BE2C (cell line): ENCODE results near the gene PTBP2.

Source experiments
- DNase-seq: peaks from one replicate; pipeline ENCODE4 v3.0.0-alpha.2; 2020
- H3K27me3 ChIP-seq: fragments of 250-450 bp; sonication (Bioruptor Pico); 2 replicates; pipeline ENCODE4 v1.5.1; 2020; ENCODE audit warnings: mild to moderate bottlenecking
- H3K36me3 ChIP-seq: fragments of 250-450 bp; sonication (Bioruptor Pico); 2 replicates; pipeline ENCODE4 v1.5.1; 2020; ENCODE audit warnings: mild to moderate bottlenecking
- H3K4me1 ChIP-seq: fragments of 250-450 bp; sonication (Bioruptor Pico); 2 replicates; pipeline ENCODE4 v1.5.1; 2020
- H3K4me3 ChIP-seq: 2 replicates; pipeline ENCODE4 v1.5.1; 2011; ENCODE audit warnings: low read depth, low read length
- H3K9me3 ChIP-seq: fragments of 250-450 bp; sonication (Bioruptor Pico); 2 replicates; pipeline ENCODE4 v1.5.1; 2020
- TF ChIP-seq, protein P1 (sequence below): IDR thresholded peaks from 2 replicates; pipeline ENCODE4 v1.5.1; 2012; ENCODE audit warnings: mild to moderate bottlenecking, low read depth, low read length

Gene PTBP2

DNA sequence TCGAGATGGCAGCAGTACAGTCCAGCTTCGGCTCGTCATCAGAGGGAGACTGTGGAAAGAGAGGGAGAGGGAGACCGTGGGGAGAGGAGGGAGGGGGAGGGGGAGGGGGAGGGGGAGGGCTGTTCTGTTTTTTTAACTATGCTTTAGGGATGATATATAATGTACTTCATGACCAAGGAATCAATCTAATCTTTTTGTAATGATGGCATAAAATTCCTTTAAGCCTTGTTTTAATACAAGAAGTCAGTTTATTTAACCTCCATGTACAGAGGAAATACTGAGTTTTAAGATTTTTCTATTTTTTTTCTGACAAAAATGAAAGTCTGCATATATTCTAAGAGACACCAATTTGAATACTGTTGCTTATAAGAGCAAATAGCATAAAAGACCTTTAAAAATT lies 41.9 kb downstream of the PTBP2 start:
- TF ChIP-seq, protein P1, sequence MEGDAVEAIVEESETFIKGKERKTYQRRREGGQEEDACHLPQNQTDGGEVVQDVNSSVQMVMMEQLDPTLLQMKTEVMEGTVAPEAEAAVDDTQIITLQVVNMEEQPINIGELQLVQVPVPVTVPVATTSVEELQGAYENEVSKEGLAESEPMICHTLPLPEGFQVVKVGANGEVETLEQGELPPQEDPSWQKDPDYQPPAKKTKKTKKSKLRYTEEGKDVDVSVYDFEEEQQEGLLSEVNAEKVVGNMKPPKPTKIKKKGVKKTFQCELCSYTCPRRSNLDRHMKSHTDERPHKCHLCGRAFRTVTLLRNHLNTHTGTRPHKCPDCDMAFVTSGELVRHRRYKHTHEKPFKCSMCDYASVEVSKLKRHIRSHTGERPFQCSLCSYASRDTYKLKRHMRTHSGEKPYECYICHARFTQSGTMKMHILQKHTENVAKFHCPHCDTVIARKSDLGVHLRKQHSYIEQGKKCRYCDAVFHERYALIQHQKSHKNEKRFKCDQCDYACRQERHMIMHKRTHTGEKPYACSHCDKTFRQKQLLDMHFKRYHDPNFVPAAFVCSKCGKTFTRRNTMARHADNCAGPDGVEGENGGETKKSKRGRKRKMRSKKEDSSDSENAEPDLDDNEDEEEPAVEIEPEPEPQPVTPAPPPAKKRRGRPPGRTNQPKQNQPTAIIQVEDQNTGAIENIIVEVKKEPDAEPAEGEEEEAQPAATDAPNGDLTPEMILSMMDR = no peak
- peaks cover 18% of the 10 kb centered on the region for H3K36me3 ChIP-seq
- H3K4me3 ChIP-seq = no peak overlapping the region

DNA sequence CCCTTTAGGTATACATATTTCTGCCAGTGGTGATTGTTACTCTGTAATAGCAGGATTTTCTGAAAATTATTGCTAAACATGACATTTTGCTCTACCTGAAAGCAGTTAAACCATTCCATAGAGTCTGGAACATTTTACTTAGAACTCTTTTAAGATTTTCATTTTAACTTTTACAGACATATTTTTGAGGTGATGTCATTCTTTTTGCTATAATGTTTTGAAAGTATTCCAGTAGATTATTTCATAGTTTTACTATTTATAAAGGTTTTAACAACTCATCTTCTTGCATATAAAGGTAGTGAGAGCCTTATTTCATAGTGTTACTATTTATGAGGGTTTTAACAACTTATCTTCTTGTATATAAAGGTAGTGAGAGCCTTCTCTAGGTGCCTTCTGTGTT lies 42.9 kb downstream of the PTBP2 start:
- DNase-seq = no peak
- H3K4me1 ChIP-seq = no peaks in the 10 kb centered on the region
- TF ChIP-seq, protein P1 = no peak
- no peak overlapping the region for H3K4me3 ChIP-seq
- peaks cover 10% of the 10 kb centered on the region for H3K36me3 ChIP-seq
- no peaks in the 10 kb centered on the region for H3K27me3 ChIP-seq
- no peaks in the 10 kb centered on the region for H3K9me3 ChIP-seq

More for the DNA sequence above, 41.9 kb downstream of the PTBP2 start:
- Histone ChIP-seq H3K27me3 (no peaks in the 10 kb centered on the region; the same call in 1 of the 2 replicates), H3K4me1 (no peaks in the 10 kb centered on the region), H3K9me3 (no peaks in the 10 kb centered on the region)
- no peak for DNase-seq

DNA sequence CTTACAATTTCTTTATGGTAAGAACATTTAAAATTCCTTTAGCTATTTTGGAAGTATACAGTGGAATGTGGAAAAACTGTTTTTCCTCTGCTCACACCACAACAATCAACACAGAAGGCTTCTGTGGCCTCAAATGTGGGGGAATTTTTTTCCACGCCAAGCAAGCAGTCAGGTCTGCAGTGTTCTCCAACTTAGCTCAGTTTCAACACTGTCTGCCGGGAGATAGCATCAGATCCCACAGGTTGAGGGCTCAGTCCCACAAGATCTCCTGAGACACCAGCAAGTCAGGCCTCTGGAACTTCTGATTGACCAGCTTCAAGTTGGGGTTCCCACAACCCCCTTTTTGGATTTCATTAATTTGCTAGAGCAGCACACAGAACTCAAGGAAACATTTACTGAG lies 50.3 kb downstream of the PTBP2 start:
- Histone ChIP-seq H3K36me3 (peaks cover 40% of the 10 kb centered on the region), H3K9me3 (no peaks in the 10 kb centered on the region)
- TF ChIP-seq, protein P1 = no peak

DNA sequence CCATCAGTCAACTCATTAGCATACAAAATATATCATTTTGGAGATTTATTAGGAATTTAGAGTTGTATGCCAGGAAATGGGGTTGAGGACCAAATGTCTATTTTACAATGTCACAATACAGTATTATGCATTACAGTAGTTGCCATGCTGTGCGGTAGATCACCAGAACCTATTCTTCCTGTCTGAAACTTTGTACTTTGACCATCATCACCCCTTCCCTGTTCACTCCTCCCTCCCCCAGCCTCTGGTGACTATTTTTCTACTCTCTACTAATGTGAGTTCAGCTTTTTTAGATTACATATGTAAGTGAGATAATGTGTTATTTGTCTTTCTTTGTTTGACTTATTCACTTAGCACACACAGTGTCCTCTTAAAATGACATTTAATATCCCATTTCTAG lies 50.8 kb downstream of the PTBP2 start:
- peaks cover 44% of the 10 kb centered on the region for H3K36me3 ChIP-seq
- no peaks in the 10 kb centered on the region for H3K4me1 ChIP-seq

More for the DNA sequence above, 50.3 kb downstream of the PTBP2 start:
- Histone ChIP-seq H3K4me1 (no peaks in the 10 kb centered on the region), H3K4me3 (no peak overlapping the region), H3K27me3 (no peaks in the 10 kb centered on the region)
- DNase-seq = no peak

DNA sequence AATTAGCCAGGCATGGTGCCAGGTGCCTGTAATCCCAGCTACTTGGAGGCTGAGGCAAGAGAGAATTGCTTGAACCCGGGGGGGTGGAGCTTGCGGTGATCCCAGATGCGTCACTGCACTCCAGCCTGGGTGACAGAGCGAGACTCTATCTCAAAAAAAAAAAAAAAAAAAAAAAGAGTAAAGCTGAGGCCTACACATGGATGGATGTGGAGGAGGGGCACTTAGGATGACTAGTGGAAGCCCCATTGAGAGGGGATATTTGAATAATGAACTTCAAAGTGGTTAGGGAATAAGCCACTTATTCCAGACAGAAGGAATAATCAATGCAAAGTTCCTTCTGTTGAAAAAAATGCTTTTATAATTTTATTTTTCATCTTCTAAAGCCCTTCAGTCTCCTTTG lies 51.4 kb downstream of the PTBP2 start:
- H3K4me3 ChIP-seq = no peak overlapping the region

More for the DNA sequence above, 50.8 kb downstream of the PTBP2 start:
- H3K4me3 ChIP-seq = no peak overlapping the region
- no peak for DNase-seq
- TF ChIP-seq, protein P1 = no peak
- H3K9me3 ChIP-seq = no peaks in the 10 kb centered on the region
- H3K27me3 ChIP-seq = no peaks in the 10 kb centered on the region

DNA sequence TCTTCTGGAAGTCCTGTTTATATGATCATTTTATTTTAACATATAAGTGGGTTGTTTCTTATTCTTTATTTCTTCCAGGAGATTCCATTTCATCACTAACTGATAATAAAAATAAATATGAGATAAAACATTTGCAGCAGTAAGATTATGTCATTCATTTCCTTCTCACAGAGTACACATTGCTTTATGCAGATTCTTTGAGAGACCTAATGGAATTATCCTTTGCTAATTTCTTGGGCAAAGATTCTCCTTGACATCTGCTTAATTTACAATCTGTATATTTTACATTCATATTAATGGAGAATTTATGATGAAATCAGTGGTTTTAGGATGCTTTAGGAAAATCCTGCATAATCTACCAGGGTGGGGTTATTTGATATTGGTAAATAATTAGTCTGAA lies 60.6 kb downstream of the PTBP2 start:
- DNase-seq = no peak
- no peaks in the 10 kb centered on the region for H3K27me3 ChIP-seq
- H3K9me3 ChIP-seq = no peaks in the 10 kb centered on the region
- H3K36me3 ChIP-seq = peaks cover 77% of the 10 kb centered on the region
- H3K4me3 ChIP-seq = no peak overlapping the region
- H3K4me1 ChIP-seq = no peaks in the 10 kb centered on the region
- TF ChIP-seq, protein P1 = no peak

More for the DNA sequence above, 51.4 kb downstream of the PTBP2 start:
- Histone ChIP-seq H3K9me3 (no peaks in the 10 kb centered on the region), H3K27me3 (no peaks in the 10 kb centered on the region), H3K36me3 (peaks cover 49% of the 10 kb centered on the region), H3K4me1 (no peaks in the 10 kb centered on the region)
- TF ChIP-seq, protein P1 = no peak
- DNase-seq = no peak
